Peyer's patch (tissue), 4 donors: Measurements from ENCODE around the gene TPD52L2.

Experiments
- CTCF ChIP-seq, 6 experiments: fragments of 450-650 bp in 4 of 6; fragments of 200-600 bp in 2 of 6; sonication (generic) in 1 of 6; IDR thresholded peaks; one replicate each; pipeline ENCODE4 v1.5.1; 2017 to 2019; ENCODE audit warnings: antibody characterized with exemption in 6 of 6, mild to moderate bottlenecking in 3 of 6, moderate library complexity in 1 of 6
- POLR2A ChIP-seq, 2 donors: fragments of 450-650 bp; IDR thresholded peaks; one replicate each; pipeline ENCODE4 v1.5.1; 2017; ENCODE audit warnings: antibody characterized with exemption in 2 of 2, mild to moderate bottlenecking in 2 of 2, moderate library complexity in 2 of 2

GRCh38 chr20:63931735-63932134 lies 66.7 kb downstream of the TPD52L2 start:
- TF ChIP-seq POLR2A (IDR thresholded peaks at IDR 0.05) (no peak), CTCF (IDR thresholded peaks at IDR 0.05) (no peak)
